GM18951 (cell line): Measurements from ENCODE around the gene ORC6.

Experiments used
- POLR2A ChIP-seq: IDR thresholded peaks from 4 replicates; pipeline ENCODE4 v1.6.1; 2011; ENCODE audit warnings: mild to moderate bottlenecking; ENCODE audit not compliant: insufficient read length, insufficient read depth; ENCODE audit errors: extremely low read depth
- in situ Hi-C: fragments of 300-500 bp; cut with MboI; formaldehyde crosslinking; loops from one replicate; pipeline ENCODE4 v1.12.0; 2022; ENCODE audit warnings: low sequenced_read_pairs, mixed read lengths, inconsistent platforms; ENCODE audit not compliant: unreplicated experiment

ORC6 gene

GRCh38 chr16:46711106-46712058, 21.9 kb downstream of the ORC6 start:
- in situ Hi-C loops, result no loop called here
- TF ChIP-seq POLR2A, result no peak

DNA sequence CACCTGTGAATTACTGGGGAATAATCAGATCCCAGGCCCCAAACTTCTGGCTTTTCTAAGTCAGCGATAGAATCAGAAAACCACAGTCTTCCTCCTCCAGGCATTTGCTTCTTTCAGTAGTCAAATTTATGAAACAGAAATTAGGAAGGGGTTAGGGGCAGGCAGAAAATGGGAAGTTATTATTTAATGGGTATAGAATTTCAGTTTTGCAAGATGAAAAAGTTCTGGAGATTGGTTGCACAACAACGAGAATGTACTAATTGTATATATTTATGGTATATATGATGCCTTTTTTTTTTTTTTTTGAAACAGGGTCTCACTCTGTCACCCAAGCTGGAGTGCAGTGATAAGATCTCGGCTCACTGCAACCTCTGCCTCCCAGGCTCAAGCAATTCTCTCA, 23.5 kb downstream of the ORC6 start:
- in situ Hi-C loops, result no loop called here
- no peak for TF ChIP-seq POLR2A

- in situ Hi-C loops, result no loop called here
- TF ChIP-seq POLR2A, result no peak
These were observed 24.2 kb downstream of the ORC6 start for GRCh38 chr16:46713634-46714033.

GRCh38 chr16:46714797-46715591, 25.5 kb downstream of the ORC6 start:
- TF ChIP-seq POLR2A, result no peak
- in situ Hi-C loops, result no loop called here

GRCh38 chr16:46715769-46716305, 26.4 kb downstream of the ORC6 start:
- no peak for TF ChIP-seq POLR2A

GRCh38 chr16:46717692-46718091, 28.2 kb downstream of the ORC6 start:
- TF ChIP-seq POLR2A, result no peak
- in situ Hi-C loops, result no loop called here

More at GRCh38 chr16:46715769-46716305, 26.4 kb downstream of the ORC6 start:
- in situ Hi-C loops, result no loop called here

- in situ Hi-C loops, result no loop called here
- no peak for TF ChIP-seq POLR2A
These were observed 28.8 kb downstream of the ORC6 start for GRCh38 chr16:46718214-46718613.

DNA sequence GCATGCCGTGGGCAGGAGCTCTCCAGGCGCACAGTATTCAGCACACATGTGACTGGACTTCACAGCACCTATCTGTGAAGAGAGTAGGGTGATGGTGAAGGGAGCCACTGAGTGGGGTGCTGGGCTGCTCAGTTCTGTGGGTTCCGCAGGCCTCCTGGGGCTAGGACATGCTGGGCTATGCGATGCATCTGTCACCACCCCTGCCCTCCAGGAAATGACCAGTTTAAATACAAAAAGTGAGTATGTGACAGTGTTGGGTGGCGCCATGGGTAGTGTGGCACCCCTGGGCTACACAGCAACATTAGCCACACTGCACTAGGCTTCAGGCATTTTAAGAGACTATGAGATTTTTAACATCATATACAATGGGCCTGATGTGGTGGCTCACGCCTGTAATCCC, 30.1 kb downstream of the ORC6 start:
- in situ Hi-C loops, result no loop called here
- TF ChIP-seq POLR2A, result no peak

DNA sequence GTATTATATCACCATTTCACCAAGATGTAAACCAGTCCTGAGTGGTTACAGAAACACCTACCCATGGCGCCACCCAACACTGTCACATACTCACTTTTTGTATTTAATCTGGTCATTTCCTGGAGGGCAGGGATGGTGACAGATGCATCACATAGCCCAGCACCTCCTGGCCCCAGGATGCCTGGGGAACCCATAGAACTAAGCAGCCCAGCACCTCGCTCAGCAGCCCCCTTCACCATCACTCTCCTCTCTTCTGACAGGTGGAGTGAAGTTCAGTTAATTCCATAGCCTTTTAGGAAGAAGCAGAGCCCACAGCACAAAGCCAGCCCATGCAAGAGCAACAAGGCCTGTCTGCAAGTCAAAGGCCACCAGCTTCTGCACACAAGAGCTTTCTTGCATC, 31.2 kb downstream of the ORC6 start:
- in situ Hi-C loops, result no loop called here

GRCh38 chr16:46721885-46722284, 32.4 kb downstream of the ORC6 start:
- in situ Hi-C loops, result no loop called here
- no peak for TF ChIP-seq POLR2A

More for the DNA sequence above, 31.2 kb downstream of the ORC6 start:
- no peak for TF ChIP-seq POLR2A

GRCh38 chr16:46727184-46727583, 37.7 kb downstream of the ORC6 start:
- no peak for TF ChIP-seq POLR2A
- in situ Hi-C loops, result no loop called here

DNA sequence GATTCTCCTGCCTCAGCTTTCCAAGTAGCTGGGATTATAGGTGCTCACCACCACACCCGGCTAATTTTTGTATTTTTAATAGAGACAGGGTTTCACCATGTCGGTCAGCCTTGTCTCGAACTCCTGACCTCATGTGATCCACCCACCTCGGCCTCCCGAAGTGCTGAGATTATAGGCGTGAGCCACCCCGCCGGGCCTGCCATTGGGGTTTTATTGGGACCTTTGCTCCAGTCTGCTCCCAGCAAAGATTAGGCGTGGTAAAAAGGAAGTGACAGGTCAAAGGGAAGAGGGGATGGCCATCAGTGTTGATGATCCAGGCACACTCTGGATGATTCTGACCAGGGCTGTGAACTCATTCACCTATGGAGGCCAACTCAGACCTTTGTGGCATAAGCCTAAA, 38.2 kb downstream of the ORC6 start:
- in situ Hi-C loops, result no loop called here
- no peak for TF ChIP-seq POLR2A

GRCh38 chr16:46728806-46729205, 39.3 kb downstream of the ORC6 start:
- in situ Hi-C loops, result no loop called here
- no peak for TF ChIP-seq POLR2A

DNA sequence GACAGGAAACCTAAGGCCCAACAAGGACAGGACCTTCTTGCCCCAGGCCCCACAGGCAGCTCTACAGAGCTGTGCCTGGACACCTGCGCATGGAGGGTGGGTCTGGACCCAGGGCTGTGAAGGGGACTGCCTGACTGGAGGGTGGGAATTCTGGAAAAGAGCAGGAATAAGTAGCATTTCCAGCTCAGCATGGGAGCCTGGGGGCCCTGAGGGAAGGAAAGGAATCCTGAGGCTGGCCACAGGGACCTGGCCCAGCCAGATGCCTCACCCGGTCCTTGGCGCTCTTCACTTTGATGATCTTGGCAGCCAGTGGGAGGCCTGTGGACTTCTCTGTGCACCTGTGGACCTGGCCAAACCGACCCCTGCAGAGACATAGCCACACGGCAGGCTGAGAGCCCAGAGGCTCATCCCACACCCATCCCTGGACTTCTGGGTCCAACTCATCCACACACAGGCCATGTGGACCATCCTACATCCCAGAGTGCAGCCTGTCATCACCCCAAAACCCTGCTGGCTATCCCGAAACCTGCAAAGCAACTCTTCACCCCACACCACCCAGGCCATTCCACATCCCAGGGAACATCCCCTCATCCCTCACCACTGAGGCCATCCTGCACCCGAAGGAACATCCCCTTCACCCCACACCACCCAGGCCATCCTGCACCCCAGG, 40.0 kb downstream of the ORC6 start:
- no peak for TF ChIP-seq POLR2A

More for the DNA sequence above, 40.0 kb downstream of the ORC6 start:
- in situ Hi-C loops, result no loop called here
